Ovary (tissue), 9 donors: ENCODE data around the gene PTCRA. TPM values are rescaled to one million over a fixed set of nuclear protein-coding genes. Genes with fewer than 3 reads are reported as not detected.

Source experiments
- DNase-seq, 5 donors: peaks; one replicate each; pipeline ENCODE4 v3.0.0-alpha.2; 2019 to 2020
- H3K27ac ChIP-seq, 2 donors: fragments of 200-600 bp; one replicate each; pipeline versions ENCODE4 v1.5.1 to v1.8.0; 2019 to 2022
- H3K27me3 ChIP-seq: fragments of 200-600 bp; one replicate; pipeline ENCODE4 v1.8.0; 2022
- H3K36me3 ChIP-seq: fragments of 200-600 bp; sonication (generic); one replicate; pipeline ENCODE4 v1.5.1; 2019
- H3K4me1 ChIP-seq: one replicate; pipeline ENCODE4 v1.8.1; 2013; ENCODE audit warnings: mild to moderate bottlenecking, moderate library complexity; ENCODE audit not compliant: insufficient read depth
- H3K4me3 ChIP-seq: fragments of 200-600 bp; sonication (generic); one replicate; pipeline ENCODE4 v1.5.1; 2017
- H3K9me3 ChIP-seq, 2 donors: fragments of 200-600 bp in 1 of 2; sonication (generic) in 1 of 2; one replicate each; pipeline versions ENCODE4 v1.5.1 to v1.8.1; 2013 to 2019; ENCODE audit warnings: mild to moderate bottlenecking in 1 of 2, moderate library complexity in 1 of 2
- EP300 ChIP-seq: sonication (generic); formaldehyde crosslinking; IDR thresholded peaks from one replicate; pipeline ENCODE4 v1.6.1; 2017; ENCODE audit warnings: antibody characterized with exemption
- POLR2A ChIP-seq: fragments of 450-650 bp; IDR thresholded peaks from one replicate; pipeline ENCODE4 v1.6.1; 2017; ENCODE audit warnings: antibody characterized with exemption, mild to moderate bottlenecking, moderate library complexity
- WGBS, 3 donors: extraction: QIAGEN DNeasy Blood & Tissue Kit in 1 of 3; methylation state at CpG; one replicate each; pipeline versions ENCODE4 v1.1.5 to v1.1.7; 2013 to 2017; 5-methylcytosine and 5-hydroxymethylcytosine counted together
- intact Hi-C, 4 donors: fragments of 100-400 bp; cut with DNase I; formaldehyde crosslinking; loops; one replicate each; pipeline versions ENCODE4 v1.11.0 to v1.15.1; 2022 to 2023
- polyA plus RNA-seq, 2 donors: library from polyadenylated mRNA; stranded (reverse); fragments of 200-250 nt in 1 of 2; fragments of 350-450 nt in 1 of 2; fragmentation: Illumina TruSeq in 1 of 2; extraction: RNeasy Lipid Tissue Mini Kit (QIAGEN cat#74804) in 1 of 2; gene quantifications; one replicate each; pipeline ENCODE4 v1.2.3, GENCODE V29; 2013 to 2014
- total RNA-seq, 7 donors: library from RNA; depleted of rRNA in 2 of 7; stranded (reverse); fragments of >200 nt in 2 of 7; fragmentation: NEBNext Ultra II Directional in 3 of 7; extraction: Animal tissue kit (Norgen Biotek cat#: 25700) in 3 of 7; gene quantifications; one replicate each; pipeline versions ENCODE4 v1.1.0 to v1.2.4, GENCODE V29; 2016 to 2023
- TF ChIP-seq, protein P1 (sequence below), 3 donors: fragments of 450-650 bp in 2 of 3; fragments of 200-600 bp in 1 of 3; IDR thresholded peaks; one replicate each; pipeline versions ENCODE4 v1.5.1 to v1.8.0; 2016 to 2022; ENCODE audit warnings: antibody characterized with exemption in 3 of 3, mild to moderate bottlenecking in 1 of 3
- donor health status: DM: no; HTN: no; CAD: no; lungs with moderate emphysema.
- donor health status: DM: no; HTN: no; CAD: no.
- donor health status: Bipolar disorder and iron deficiency.
- donor health status: DM: yes; HTN: yes; CAD: no.
- donor health status: DM: no; HTN: no; CAD: no.
- donor health status: DM: yes; HTN: yes; CAD: no.

PTCRA gene
- total and polyA plus RNA-seq, 9 donors, result 0.55 TPM; not detected in 8

DNA sequence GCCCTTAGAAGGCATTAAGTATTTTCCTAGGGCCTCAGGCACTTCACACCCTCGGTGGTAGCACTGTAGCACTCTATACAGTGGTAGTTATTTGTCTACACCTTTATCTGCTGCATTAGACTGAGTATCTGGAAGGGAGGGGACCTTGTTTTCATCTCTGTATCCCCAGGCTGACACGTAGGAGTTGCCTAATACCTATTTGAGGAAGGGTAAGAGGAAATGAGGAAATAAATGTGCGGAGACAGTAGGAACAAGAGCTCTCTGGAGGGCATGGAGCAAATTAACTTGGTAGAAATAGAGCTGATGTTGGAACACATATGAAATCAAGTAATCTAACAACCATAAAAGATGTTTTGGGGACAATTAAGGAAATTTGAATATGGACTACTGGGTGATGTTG, 17.4 kb downstream of the PTCRA start:
- Histone ChIP-seq H3K27me3 (no peaks in the 10 kb centered on the region), H3K9me3 (no peaks in the 10 kb centered on the region), H3K36me3 (no peaks in the 10 kb centered on the region), H3K4me3 (no peak overlapping the region), H3K27ac (no peak overlapping the region), H3K4me1 (peaks cover 9% of the 10 kb centered on the region)
- TF ChIP-seq, protein P1, sequence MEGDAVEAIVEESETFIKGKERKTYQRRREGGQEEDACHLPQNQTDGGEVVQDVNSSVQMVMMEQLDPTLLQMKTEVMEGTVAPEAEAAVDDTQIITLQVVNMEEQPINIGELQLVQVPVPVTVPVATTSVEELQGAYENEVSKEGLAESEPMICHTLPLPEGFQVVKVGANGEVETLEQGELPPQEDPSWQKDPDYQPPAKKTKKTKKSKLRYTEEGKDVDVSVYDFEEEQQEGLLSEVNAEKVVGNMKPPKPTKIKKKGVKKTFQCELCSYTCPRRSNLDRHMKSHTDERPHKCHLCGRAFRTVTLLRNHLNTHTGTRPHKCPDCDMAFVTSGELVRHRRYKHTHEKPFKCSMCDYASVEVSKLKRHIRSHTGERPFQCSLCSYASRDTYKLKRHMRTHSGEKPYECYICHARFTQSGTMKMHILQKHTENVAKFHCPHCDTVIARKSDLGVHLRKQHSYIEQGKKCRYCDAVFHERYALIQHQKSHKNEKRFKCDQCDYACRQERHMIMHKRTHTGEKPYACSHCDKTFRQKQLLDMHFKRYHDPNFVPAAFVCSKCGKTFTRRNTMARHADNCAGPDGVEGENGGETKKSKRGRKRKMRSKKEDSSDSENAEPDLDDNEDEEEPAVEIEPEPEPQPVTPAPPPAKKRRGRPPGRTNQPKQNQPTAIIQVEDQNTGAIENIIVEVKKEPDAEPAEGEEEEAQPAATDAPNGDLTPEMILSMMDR (IDR thresholded peaks at IDR 0.05), result no peak
- TF ChIP-seq EP300, result no peak
- TF ChIP-seq POLR2A, result no peak
- intact Hi-C loops, result no loop called here
- WGBS, 3 donors, result 57 to 72% (median 64%) methylated on average over 3 of the region's 3 CpGs
- no peak for DNase-seq

DNA sequence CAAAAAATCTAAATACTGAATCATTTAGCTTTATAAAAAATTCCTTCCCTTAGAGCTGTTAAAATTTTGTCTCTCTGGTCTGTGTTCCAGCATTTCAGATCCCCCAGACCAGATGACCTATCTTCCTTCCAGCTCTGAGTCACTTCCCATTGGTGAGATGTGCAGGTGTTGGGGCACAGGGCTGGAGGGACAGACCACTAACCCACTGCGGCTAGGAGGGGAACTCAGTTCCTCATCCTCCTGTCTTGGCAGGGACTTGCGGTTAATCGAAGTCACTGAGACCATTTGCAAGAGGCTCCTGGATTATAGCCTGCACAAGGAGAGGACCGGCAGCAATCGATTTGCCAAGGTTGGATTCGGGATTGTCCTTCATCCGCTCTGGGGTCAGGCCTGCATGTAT, 19.5 kb downstream of the PTCRA start:
- Histone ChIP-seq H3K9me3 (no peaks in the 10 kb centered on the region), H3K4me3 (no peak overlapping the region), H3K4me1 (peaks cover 7% of the 10 kb centered on the region), H3K27ac (no peak overlapping the region), H3K27me3 (no peaks in the 10 kb centered on the region), H3K36me3 (no peaks in the 10 kb centered on the region)
- WGBS, 3 donors, result 90 to 94% (median 91%) methylated on average over 7 of the region's 7 CpGs
- TF ChIP-seq EP300, result no peak
- TF ChIP-seq POLR2A, result no peak
- TF ChIP-seq, protein P1 (IDR thresholded peaks at IDR 0.05), result no peak
- intact Hi-C loops, result no loop called here
- DNase-seq, result no peak

DNA sequence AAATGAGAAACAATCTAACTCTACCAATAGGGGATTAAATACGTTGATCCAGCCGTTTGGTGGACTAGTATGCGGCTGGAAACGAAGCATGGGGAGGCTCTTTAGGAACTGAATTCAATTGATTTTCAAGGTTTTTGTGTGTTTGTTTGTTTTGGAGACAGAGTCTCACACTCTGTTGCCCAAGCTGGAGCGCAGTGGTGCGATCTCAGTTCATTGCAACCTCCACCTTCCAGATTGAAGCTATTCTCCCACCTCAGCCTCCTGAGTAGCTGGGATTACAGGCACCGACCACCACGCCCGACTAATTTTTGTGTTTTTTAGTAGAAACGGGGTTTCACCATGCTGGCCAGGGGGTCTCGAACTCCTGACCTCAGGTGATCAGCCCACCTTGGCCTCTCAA, 20.5 kb downstream of the PTCRA start:
- Histone ChIP-seq H3K4me1 (no peaks in the 10 kb centered on the region), H3K36me3 (no peaks in the 10 kb centered on the region), H3K27me3 (no peaks in the 10 kb centered on the region), H3K4me3 (no peak overlapping the region), H3K9me3 (no peaks in the 10 kb centered on the region), H3K27ac (no peak overlapping the region)
- no peak for DNase-seq
- TF ChIP-seq POLR2A (no peak), EP300 (no peak)
- TF ChIP-seq, protein P1 (IDR thresholded peaks at IDR 0.05), result no peak
- intact Hi-C loops, result no loop called here
- WGBS, 3 donors, result 90 to 94% (median 91%) methylated on average over 11 of the region's 11 CpGs

DNA sequence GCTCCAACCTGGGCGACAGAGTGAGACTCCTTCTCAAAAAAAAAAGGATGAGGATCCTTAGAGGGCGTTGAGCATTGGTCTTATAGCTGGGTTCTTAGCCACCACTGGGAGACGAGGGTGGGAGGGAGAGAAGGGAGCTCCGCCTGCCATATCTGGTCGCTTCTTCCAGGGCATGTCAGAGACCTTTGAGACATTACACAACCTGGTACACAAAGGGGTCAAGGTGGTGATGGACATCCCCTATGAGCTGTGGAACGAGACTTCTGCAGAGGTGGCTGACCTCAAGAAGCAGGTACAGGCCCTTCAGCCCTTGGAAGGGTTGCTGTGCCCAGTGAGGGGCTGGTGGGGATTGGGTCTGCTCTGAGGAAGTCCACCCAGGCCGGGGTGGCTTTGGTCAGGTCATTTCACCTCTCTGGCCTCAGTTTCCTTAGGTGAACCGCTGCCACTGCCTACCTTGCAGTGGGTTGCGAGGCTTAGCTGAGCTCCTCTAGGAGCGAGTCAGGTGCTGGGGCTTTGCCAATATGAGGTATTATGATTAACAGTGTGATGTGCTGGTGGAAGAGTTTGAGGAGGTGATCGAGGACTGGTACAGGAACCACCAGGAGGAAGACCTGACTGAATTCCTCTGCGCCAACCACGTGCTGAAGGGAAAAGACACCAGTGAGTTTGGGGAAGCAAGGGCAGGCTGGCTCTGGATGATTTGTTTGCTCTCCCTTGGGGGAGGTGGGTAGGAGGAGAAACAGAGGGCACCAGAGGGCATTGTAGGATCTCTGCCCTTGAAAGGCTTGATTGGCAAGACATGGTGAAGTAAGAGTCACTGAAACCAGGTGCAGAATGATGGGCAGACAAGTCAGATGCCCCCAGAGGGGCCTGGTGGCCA, 21.9 kb downstream of the PTCRA start:
- H3K9me3 ChIP-seq, result no peaks in the 10 kb centered on the region
- intact Hi-C loops, result no loop called here
- DNase-seq, result no peak
- H3K36me3 ChIP-seq, result no peaks in the 10 kb centered on the region
- no peak for TF ChIP-seq POLR2A
- no peak for TF ChIP-seq EP300
- TF ChIP-seq, protein P1 (IDR thresholded peaks at IDR 0.05), result no peak
- H3K27me3 ChIP-seq, result no peaks in the 10 kb centered on the region
- H3K4me3 ChIP-seq, result no peak overlapping the region
- no peaks in the 10 kb centered on the region for H3K4me1 ChIP-seq
- no peak overlapping the region for H3K27ac ChIP-seq
- WGBS, 3 donors, result 89 to 92% (median 90%) methylated on average over 13 of the region's 13 CpGs
